22Rv1 (cell line): ENCODE data around the gene LOXL4.

Experiments used
- H3K27ac ChIP-seq: fragments of 450-650 bp; 2 replicates; pipeline ENCODE4 v1.5.1; 2017
- CTCF ChIP-seq: fragments of 450-650 bp; IDR thresholded peaks from 2 replicates; pipeline ENCODE4 v1.5.1; 2017; ENCODE audit warnings: mild to moderate bottlenecking
- ZFX ChIP-seq: fragments of 450-650 bp; IDR thresholded peaks from 2 replicates; pipeline ENCODE4 v1.6.1; 2017; ENCODE audit warnings: antibody characterized with exemption, borderline replicate concordance

The LOXL4 gene

GRCh38 chr10:98263088-98263487, 4.9 kb downstream of the LOXL4 start:
- TF ChIP-seq CTCF = no peak
- no peak for TF ChIP-seq ZFX
- H3K27ac ChIP-seq = no peak overlapping the region

GRCh38 chr10:98262571-98262970, 5.4 kb downstream of the LOXL4 start:
- no peak for TF ChIP-seq ZFX
- peak; percentile 71 for TF ChIP-seq CTCF

GRCh38 chr10:98261436-98262277, 6.3 kb downstream of the LOXL4 start:
- no peak overlapping the region for H3K27ac ChIP-seq
- TF ChIP-seq CTCF (no peak), ZFX (no peak)

More at GRCh38 chr10:98262571-98262970, 5.4 kb downstream of the LOXL4 start:
- no peak overlapping the region for H3K27ac ChIP-seq

- H3K27ac ChIP-seq = no peak overlapping the region
- no peak for TF ChIP-seq ZFX
Observed at GRCh38 chr10:98260752-98261151, 7.2 kb downstream of the LOXL4 start.

GRCh38 chr10:98260350-98260749, 7.6 kb downstream of the LOXL4 start:
- TF ChIP-seq ZFX (no peak), CTCF (no peak)
- no peak overlapping the region for H3K27ac ChIP-seq

- no peak overlapping the region for H3K27ac ChIP-seq
- no peak for TF ChIP-seq CTCF
- TF ChIP-seq ZFX = no peak
Observed at GRCh38 chr10:98259606-98260315, 8.2 kb downstream of the LOXL4 start.

- TF ChIP-seq ZFX (no peak), CTCF (no peak)
- no peak overlapping the region for H3K27ac ChIP-seq
Observed at GRCh38 chr10:98258683-98259454, 9.1 kb downstream of the LOXL4 start.
